HL-60 (cell line): Measurements from ENCODE around the gene AGAP1.

Experiments used
- DNase-seq, 2 experiments: peaks; one replicate each; pipeline ENCODE4 v3.0.0-alpha.2; 2010 to 2020; ENCODE audit warnings: low read depth in 1 of 2, low spot score in 1 of 2
- H3K27ac ChIP-seq: fragments of 250-450 bp; sonication (Bioruptor Pico); replicated peaks from 2 replicates; pipeline ENCODE4 v1.5.1; 2020; ENCODE audit warnings: mild to moderate bottlenecking, moderate library complexity
- H3K27me3 ChIP-seq: fragments of 250-450 bp; sonication (Bioruptor Pico); 2 replicates; pipeline ENCODE4 v1.5.1; 2021; ENCODE audit warnings: mild to moderate bottlenecking, moderate library complexity; ENCODE audit not compliant: insufficient read depth, poor library complexity, severe bottlenecking
- H3K4me3 ChIP-seq: replicated peaks from 2 replicates; pipeline ENCODE4 v1.5.1; 2011; ENCODE audit warnings: mild to moderate bottlenecking, control low read depth, low read length; ENCODE audit not compliant: insufficient read depth
- GABPA ChIP-seq: IDR thresholded peaks from 2 replicates; pipeline ENCODE4 v1.6.1; 2012; ENCODE audit warnings: low read depth
- POLR2AphosphoS5 ChIP-seq: IDR thresholded peaks from 2 replicates; pipeline ENCODE4 v1.6.1; 2012; ENCODE audit warnings: low read depth
- SPI1 ChIP-seq: IDR thresholded peaks from 2 replicates; pipeline ENCODE4 v1.6.1; 2012; ENCODE audit warnings: low read depth, mild to moderate bottlenecking, borderline replicate concordance
- TF ChIP-seq, protein P1 (sequence below): IDR thresholded peaks from 2 replicates; pipeline ENCODE4 v1.6.1; 2012; ENCODE audit warnings: low read depth; ENCODE audit not compliant: insufficient replicate concordance
- TF ChIP-seq, protein P2 (sequence below): IDR thresholded peaks from one replicate; pipeline ENCODE4 v1.5.1; 2011; ENCODE audit warnings: low read length, control low read depth, inconsistent platforms; ENCODE audit not compliant: insufficient read depth

AGAP1 gene

DNA sequence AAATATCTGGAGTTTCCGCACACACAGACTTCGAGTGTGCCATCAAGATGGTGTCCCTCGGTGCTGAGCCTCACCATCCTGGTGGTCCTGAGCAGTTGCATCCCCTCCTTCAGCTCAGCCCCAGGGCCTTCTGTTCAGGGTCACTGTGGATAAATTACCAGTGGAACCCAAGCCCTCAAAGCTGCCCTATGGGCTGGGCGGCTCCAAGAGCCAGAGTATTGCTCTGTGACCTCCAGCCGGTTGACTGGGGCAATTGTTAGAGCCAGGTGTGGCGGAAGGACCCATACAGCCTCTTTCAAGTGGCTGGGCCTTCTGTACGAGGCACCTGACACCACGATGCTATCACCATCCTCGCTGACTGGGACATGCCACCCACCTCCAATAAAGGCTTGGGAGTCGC is 458.9 kb downstream of the AGAP1 start:
- TF ChIP-seq GABPA (no peak), POLR2AphosphoS5 (no peak), SPI1 (no peak)
- TF ChIP-seq, protein P1, sequence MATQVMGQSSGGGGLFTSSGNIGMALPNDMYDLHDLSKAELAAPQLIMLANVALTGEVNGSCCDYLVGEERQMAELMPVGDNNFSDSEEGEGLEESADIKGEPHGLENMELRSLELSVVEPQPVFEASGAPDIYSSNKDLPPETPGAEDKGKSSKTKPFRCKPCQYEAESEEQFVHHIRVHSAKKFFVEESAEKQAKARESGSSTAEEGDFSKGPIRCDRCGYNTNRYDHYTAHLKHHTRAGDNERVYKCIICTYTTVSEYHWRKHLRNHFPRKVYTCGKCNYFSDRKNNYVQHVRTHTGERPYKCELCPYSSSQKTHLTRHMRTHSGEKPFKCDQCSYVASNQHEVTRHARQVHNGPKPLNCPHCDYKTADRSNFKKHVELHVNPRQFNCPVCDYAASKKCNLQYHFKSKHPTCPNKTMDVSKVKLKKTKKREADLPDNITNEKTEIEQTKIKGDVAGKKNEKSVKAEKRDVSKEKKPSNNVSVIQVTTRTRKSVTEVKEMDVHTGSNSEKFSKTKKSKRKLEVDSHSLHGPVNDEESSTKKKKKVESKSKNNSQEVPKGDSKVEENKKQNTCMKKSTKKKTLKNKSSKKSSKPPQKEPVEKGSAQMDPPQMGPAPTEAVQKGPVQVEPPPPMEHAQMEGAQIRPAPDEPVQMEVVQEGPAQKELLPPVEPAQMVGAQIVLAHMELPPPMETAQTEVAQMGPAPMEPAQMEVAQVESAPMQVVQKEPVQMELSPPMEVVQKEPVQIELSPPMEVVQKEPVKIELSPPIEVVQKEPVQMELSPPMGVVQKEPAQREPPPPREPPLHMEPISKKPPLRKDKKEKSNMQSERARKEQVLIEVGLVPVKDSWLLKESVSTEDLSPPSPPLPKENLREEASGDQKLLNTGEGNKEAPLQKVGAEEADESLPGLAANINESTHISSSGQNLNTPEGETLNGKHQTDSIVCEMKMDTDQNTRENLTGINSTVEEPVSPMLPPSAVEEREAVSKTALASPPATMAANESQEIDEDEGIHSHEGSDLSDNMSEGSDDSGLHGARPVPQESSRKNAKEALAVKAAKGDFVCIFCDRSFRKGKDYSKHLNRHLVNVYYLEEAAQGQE = no peak
- TF ChIP-seq, protein P2, sequence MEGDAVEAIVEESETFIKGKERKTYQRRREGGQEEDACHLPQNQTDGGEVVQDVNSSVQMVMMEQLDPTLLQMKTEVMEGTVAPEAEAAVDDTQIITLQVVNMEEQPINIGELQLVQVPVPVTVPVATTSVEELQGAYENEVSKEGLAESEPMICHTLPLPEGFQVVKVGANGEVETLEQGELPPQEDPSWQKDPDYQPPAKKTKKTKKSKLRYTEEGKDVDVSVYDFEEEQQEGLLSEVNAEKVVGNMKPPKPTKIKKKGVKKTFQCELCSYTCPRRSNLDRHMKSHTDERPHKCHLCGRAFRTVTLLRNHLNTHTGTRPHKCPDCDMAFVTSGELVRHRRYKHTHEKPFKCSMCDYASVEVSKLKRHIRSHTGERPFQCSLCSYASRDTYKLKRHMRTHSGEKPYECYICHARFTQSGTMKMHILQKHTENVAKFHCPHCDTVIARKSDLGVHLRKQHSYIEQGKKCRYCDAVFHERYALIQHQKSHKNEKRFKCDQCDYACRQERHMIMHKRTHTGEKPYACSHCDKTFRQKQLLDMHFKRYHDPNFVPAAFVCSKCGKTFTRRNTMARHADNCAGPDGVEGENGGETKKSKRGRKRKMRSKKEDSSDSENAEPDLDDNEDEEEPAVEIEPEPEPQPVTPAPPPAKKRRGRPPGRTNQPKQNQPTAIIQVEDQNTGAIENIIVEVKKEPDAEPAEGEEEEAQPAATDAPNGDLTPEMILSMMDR = no peak
- Histone ChIP-seq H3K4me3 (no peak overlapping the region), H3K27me3 (peaks cover 2% of the 10 kb centered on the region), H3K27ac (no peak overlapping the region)
- DNase-seq = no peak

DNA sequence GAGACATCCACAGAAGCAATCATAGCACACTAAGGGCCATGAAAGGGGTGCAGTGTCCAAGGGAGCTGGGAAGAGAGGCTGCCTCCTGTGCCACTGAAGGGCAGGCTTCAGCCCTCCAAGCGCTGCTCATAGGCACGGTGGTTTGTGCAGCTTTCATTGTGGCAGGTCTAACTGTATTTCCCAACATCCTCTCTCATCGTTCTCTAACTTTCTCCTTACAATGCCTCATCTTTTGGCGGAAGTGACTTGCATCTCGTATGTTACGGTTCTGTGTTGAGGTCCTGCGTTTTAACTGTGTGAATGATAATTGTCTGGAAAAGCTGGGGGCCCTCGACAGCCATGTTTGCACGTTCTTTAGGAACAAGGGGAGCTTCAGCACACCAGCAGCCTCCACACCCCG is 460.4 kb downstream of the AGAP1 start:
- DNase-seq = no peak
- Histone ChIP-seq H3K4me3 (no peak overlapping the region), H3K27ac (no peak overlapping the region), H3K27me3 (peaks cover 2% of the 10 kb centered on the region)
- TF ChIP-seq, protein P2 = no peak
- TF ChIP-seq SPI1 = no peak
- TF ChIP-seq GABPA = no peak
- no peak for TF ChIP-seq POLR2AphosphoS5
- TF ChIP-seq, protein P1 = no peak

DNA sequence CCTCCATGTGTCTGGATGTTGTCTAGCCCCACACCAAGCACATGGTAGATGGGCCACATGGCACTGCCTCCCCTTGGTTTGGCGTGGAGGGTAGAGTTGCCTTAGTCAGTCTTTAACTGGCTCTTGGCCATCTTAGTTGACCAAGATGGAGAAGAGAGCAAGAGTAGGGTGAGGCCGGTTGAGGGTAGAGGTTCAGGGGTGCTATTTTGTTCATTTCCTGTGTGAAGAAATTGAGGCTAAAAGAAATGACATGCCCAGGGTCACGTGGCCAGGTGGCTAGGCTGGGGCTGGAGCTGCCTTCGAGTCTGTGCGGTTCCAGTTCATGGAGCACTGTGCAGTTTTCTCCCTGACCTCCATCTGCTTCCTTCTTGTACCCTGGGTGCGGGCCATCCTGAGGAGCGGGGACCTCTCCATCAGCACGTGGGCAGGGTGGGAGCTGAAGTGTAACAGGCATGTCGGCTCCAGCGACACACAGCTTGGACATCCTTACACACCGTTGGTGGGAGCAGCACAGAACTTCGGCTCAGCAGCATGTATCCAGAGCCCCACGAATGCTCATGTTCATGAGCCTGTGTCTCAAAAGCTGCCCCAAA is 461.1 kb downstream of the AGAP1 start:
- H3K27ac ChIP-seq = no peak overlapping the region
- peaks cover 2% of the 10 kb centered on the region for H3K27me3 ChIP-seq
- TF ChIP-seq GABPA (no peak), POLR2AphosphoS5 (no peak), SPI1 (no peak)
- TF ChIP-seq, protein P1 = no peak
- TF ChIP-seq, protein P2 = no peak
- H3K4me3 ChIP-seq = no peak overlapping the region
- no peak for DNase-seq
